Bone marrow (tissue), 2 donors: ENCODE measurements around the gene ANKRD31.
A peak's percentile ranks its signal among the peaks of the same experiment; 100 is the strongest.
"Not testable (repeated sequence)": the region's sequence is repeated elsewhere in the genome, so short reads cannot be mapped to it uniquely, and the experiment has no call there.

Source experiments
- DNase-seq, 2 donors: peaks; one replicate each; lab custom pipeline; 2025; lab: John Stamatoyannopoulos, UW

Gene ANKRD31, protein sequence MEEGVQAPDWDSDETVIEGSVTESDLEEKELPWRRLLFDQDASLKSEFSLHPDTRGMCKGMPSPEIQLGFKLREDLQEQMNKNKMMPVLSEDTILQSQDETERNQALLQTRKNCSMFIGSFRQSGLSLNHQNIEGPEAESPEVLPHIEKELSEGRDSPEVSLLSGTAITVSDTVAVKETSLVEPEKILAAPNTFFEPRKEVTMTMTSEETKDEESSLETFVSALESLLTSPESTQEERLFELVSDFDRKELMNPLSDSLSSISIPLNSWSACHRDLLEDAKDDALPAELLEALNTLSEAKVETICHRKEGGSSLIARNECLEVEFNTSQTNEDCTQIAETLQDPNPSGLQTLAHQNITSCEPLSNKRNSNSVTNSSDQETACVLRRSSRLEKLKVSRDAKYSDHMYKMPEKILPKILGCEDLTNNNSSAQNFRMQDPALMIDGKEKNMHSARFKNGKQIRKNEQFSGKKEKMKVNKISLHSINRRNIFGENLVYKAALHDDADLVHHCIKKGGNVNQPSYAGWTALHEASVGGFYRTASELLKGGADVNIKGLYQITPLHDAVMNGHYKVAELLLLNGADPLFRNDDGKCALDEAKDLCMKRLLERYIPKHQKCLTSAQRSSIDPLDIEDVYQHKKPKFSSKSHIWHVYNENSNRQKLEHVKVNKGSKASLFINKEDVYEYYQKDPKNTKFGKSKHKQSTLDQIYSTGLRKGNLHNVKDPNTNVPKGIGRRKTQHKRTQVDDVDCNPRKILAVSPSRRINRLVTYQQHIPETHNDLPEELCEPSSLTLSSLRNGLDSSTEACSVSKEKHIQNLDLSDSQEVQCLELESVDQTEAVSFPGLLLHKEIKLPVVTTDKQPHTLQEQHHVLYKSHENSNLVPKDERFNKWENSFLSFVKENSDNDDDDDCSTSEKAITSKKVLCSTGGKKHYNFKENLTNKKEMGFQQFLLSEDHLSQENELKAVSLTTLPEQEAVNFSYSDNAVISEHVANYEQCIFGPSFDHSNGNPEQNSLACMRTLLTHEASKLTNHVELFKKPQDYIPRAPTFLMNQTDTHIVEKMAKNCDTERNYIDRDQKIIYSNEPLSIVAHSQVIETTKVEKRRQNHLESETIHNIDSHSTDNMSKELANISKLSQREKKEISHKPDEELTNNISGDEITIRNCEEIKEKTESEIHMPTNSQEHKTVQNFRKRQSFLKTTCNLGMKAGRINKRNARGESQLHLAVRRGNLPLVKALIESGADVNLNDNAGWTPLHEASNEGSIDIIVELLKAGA (N-terminal part only)

DNA sequence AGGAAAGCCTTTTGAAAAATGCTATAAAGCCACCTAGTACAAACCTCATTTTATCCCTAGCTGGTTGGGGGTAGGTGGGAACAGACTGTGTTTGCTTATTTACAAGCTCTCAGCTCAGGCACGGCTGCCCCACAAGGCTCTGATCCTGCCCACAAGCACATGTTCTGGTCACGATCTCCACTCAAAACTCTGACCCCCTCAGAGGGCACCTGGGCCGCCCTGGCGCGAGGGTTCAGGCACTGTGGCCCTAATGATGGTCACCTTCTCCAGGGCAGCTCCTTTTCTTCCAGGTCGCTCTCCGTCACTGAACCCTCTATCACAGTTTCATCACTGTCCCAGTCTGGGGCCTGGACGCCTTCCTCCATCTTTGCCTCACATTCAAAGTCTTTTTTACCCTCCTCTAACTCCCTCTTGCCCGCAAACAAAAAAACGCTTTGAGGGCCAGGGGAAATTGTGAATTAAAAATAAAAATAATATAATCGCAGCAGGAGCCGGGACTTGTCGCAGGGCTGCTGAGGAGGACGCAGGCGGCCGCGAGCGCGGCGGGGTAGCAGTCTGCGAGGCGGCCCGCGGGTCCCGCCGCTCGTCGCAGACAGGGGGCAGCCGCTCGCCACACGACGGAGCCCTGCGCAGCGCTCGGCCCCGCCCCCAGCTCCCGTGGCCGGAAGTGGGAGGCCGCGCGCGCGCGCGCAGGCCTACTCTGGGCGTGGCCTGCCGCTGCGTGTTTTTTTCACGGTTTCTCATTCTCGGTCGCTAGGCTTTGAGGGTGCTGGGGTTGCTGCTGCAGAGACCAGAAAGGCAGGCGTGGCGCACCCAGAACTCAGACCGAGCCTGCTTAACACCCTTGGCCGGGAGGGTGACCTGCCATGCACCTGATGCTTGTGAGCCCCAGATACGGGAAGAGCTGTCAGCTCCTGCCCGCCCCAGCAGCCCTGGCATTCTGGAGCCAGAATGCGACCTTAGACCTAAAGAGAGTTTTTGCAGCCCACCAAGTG lies at the start of gene ANKRD31:
TSS of gene ANKRD31 (minus strand) at position 557 of the 995 bp plus-strand sequence. CDS start at position 365, 192 bp downstream.
- peak; percentile 53 to 59 for DNase-seq

DNA sequence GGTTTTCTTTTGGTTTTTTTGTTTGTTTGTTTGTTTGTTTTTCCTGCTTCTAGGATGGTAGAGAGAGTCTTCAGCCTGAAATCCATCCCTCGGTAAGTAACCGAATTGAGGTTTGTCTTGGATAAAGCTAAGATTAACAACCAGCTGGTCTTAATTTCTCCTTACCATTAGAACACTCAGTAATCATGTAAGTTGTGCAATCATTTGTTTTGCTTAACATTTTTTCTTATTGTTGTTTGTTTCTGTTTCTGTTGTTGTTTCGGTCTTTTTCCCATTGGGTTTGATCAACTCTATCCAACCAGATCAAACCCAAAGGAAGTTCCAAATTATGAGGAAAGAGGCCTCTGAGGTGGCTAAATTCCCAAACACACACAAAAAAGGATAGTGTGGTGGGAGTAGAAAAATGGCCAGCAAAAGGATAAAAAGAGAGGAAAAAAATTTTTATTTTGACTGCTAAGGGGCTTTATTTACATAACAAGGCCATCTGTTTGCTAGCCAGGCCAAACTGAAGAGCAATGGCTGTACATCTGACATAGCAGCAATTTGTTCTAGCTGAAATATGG lies 49.6 kb upstream of the ANKRD31 start:
- no peak for DNase-seq

DNA sequence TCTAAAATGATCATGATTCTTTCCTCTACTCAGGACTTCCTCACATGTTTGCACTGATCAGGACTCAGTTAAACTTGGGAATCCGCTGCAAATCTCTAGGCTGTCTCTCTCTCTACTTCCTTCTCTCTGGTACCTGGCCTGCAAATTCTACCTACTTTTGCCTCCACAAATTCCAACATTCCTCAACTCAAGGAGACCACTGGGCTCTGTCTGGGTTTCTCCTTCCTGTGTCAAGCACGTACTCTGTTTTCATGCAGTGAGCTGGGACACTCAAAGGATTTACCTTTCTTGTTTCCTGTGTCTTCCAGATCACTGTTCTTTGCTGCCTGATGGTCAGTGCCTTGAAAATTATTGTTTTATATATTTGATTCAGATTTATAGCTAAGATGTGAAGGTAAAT lies 45.9 kb upstream of the ANKRD31 start:
- no peak for DNase-seq

DNA sequence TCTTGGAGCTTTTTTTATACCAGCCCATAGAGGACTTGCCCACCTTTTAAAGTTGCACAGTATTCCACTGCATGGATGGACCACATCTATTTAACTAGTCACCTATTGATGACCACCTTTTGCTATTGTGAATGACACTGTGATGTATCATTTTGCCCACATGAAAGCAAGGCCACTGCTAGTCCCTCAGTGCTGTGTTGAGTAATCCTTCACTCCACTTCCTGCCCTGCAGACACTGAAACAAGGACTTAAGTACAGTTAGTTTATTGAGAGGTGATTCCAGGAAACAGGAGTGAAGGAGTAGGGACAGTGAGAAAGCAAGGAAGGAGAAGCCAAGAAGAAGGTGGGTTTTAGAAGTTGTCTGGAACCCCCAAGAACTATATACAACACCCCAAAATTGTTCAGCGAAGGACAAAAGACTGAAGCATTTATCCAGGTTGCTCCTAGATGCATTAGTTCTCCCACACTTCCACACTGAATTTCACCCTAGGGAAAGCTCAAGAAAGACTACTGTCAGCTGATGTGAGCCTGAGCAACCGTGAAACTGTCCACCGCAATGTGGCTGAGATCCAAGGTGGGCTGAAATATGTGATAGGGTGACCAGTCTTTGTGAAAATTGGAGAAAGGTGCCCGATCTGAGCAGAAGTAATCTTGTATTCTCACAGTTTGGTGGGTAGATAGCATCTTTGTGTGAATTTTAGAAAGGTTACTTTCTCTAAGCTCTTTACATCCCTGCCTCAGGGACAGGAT lies 45.2 kb upstream of the ANKRD31 start:
- DNase-seq = no peak

DNA sequence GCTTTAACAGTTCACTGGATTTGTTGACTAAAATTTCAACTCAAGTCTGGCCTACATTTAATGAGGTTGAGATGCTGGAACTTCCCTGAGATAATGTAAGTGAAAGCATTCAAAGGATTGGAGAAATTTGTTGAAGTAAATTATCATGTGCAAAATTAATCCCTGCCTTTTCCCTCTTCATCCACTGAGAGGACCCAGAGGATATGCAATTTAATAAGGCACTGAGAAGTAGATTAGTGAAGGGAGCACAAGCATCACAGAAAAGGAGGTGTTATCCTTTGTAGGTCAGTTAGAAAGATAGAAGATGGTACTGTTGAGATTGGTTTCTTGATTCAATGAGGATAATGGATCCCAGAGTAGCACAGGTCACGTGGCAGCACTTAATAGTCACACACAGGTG lies 42.6 kb upstream of the ANKRD31 start:
- DNase-seq = no peak

DNA sequence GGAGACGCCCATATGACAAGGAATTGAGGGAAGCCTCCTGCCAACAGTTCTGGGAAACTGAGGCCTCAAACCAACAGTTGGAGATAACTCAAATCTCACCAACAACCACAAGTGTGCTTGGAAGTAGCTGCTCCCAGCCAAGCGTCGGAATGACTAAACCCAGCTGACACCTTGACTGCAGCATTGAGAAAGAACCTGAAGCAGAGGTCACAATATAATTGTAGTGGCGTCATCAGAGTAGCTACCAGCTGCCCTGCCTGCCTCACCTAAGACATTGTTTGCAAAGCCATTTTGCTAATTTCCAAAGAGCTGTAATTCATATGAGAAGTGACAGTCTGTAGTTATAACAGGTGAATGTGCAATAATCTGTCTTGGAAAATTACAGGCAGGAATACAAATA lies 40.8 kb upstream of the ANKRD31 start:
- no peak for DNase-seq

DNA sequence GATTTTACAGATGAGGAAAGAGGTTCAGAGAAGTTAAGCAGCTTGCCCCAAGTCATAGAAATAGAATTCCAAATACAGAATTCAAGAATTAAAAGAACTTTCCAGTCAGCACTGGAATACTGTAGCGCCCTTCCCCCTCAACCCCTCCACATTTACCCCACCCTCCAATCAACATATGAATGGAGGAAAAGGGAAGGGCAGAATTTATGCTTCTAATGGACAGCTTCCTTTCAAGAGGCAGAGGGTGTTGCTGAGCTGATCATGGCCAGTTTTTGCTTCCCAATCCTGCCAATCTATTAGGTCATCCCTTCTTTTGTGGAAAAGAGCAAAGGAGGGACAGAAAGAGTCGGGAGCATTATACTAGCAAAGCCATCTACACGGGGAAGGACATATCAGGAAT lies 39.1 kb upstream of the ANKRD31 start:
- DNase-seq = no peak

DNA sequence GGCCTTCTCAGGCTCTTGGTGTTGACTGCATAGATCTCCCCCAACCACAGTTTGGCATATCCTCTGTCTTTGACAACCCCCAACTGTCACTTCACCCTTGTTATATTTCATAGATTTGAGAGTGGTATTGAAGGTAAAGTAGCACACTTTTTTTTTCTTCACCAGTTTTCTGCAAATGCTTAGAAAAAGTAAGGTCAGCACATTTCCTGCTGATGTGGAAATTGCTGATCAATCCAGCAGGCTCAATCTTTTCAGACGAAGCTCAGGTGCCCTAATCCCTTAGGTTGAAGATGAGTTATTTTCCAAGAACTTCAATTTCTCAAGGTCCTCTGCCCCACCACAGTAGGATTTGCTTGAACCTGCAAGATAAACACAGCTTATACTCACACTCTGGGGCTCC lies 38.5 kb upstream of the ANKRD31 start:
- DNase-seq = no peak

DNA sequence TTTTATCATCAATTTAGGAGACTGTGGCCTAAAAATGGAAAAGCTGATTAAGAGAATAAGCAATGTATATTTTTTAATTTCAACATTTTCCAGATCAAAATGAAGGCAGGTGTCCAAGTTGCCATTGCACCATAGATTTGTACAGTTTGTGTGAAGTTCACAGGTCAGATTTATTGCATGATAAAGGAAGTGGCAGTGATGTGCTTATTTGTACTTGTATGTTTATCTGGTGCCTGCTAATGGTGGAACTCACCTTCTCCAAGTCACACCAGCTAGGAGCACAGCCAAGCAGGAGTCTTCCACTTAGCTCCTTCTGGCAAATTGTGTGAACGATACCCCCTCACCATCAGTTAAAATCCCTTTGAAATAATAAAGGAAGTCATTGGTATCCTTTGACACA lies 37.8 kb upstream of the ANKRD31 start:
- no peak for DNase-seq

DNA sequence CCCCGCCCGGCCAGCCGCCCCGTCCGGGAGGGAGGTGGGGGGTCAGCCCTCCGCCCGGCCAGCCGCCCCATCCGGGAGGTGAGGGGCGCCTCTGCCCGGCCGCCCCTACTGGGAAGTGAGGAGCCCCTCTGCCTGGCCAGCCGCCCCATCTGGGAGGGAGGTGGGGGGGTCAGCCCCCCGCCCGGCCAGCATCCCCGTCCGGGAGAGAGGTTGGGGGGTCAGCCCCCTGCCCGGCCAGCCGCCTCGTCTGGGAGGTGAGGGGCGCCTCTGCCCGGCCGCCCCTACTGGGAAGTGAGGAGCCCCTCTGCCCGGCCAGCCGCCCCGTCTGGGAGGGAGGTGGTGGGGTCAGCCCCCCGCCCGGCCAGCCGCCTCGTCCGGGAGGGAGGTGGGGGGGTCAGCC lies 33.9 kb upstream of the ANKRD31 start:
- not testable (repeated sequence) for DNase-seq

DNA sequence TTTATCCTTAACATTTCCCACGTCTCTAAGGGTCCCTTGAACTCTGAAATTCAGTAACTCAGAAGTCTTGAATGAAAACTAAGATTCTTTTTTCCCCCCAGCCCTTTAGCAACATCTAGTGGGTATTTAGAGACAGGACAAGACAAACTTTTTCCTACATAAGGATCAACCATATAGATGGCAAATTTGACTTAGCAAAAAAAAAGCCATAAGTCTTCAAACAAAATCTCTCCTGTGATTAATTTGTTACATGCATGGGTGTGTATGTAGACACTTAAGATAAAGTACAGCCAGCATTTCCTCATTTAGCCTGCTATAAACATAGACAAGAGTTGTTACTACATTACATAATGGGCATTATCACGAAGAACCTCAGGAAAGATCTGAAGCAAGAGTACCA lies 29.1 kb upstream of the ANKRD31 start:
- no peak for DNase-seq

DNA sequence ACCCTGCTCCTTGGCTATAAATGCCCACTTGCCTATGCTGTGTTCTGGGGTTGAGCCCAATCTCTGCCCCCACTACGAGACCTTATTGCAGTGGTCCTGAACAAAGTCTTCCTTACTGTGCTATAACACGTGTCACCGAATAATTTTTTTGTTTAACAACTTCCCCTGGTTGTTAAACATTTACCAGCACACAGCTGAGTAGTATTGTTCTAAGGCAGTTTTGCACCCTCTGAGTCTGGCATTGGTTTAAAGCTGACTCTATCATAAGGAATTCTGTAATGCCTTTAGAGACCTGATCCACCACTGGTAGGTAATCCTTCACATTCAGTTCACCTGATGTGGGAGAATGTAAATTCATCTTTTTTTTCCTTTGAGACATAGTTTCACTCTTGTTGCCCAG lies 25.6 kb upstream of the ANKRD31 start:
- no peak for DNase-seq

DNA sequence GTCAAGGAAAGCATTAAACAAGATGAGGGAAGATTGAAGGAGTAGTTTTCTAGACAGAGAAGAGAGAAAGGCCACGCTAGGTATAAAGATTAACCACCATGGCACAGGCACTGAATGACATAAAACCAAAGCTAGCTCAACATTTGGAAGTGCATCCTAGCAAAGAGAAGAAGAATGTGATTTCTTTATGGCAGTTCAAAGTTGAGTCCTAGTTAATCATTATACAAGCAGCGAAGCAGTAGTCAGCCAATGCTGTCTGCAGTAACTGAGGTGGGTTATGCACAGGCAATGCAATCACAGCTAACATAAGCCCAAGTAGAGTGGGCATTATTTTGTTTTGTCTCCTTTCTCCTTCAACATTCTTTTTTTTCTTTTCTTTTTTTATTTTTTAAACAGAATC lies 24.0 kb upstream of the ANKRD31 start:
- DNase-seq = no peak

DNA sequence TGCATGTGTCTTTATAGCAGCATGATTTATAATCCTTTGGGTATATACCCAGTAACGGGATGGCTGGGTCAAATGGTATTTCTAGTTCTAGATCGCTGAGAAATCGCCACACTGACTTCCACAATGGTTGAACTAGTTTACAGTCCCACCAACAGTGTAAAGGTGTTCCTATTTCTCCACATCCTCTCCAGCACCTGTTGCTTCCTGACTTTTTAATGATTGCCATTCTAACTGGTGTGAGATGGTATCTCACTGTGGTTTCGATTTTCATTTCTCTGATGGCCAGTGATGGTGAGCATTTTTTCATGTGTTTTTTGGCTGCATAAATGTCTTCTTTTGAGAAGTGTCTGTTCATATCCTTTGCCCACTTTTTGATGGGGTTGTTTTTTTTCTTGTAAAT lies 13.8 kb upstream of the ANKRD31 start:
- DNase-seq = not testable (repeated sequence)

DNA sequence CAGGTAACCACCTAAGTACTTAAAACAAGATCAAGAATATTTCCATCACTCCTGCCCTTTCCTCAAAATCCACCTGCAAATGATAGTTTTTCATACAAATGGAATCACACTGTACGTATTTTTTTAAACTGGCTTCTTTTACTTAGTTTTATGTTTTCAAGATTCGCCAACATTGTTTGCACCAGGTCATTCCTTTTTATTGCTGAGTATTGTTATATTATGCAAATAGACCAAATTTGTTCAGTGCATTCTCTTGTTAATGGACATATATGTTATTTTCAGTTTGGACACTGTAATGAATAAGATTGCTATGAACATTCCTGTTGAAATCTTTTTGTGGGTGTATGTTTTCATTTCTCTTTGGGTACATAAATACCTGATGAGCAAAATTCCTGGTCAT lies 8.3 kb upstream of the ANKRD31 start:
- DNase-seq = no peak

DNA sequence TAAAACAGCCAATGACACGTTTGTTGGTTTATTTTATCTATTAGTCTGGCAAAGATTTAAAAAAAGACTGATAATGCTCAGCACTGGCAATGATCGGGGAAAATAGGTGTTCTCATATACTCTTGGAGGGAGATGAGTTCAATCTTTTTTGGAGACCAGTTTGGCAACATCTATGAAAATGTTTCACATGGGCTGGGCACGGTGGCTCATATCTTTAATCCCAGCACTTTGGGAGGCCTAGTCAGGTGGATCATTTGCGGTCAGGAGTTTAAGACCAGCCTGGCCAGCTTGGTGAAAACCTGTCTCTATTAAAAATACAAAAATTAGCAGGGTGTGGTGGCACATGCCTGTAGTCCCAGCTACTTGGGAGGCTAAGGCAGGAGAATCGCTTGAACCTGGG lies 6.8 kb upstream of the ANKRD31 start:
- no peak for DNase-seq

DNA sequence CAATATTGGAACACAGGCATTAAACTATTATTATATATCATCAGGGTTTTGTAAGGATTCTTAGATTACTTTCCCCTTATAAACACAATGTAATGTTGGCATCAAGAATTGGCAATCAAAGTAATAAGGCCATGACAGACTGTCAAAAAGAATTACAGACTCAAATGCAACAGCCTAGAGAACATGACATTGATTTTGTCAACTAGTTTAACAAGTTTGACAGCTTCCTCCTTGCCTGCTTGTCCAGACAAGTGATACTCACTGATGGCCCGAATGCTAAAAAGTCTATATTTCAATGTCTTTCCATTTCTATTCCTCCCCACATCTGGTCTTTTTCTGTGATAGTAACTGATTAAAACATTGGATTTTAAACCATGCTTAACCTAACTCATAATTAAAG lies 6.4 kb upstream of the ANKRD31 start:
- no peak for DNase-seq

DNA sequence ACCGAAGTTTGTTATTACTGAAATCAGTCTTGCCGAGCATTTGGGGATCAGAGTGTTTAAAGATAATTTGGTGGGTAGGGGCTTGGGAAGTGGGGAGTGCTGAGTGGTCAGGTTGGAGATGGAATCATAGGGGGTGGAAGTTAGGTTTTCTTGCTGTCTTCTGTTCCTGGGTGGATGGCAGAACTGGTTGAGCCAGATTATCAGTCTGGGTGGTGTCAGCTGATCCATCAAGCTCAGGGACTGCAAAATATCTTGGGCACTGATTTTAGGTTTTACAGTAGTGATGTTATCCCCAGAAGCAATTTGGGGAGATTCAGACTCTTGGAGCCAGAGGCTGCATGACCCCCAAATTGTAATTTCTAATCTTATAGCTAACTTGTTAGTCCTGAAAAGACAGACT lies 5.4 kb upstream of the ANKRD31 start:
- no peak for DNase-seq

DNA sequence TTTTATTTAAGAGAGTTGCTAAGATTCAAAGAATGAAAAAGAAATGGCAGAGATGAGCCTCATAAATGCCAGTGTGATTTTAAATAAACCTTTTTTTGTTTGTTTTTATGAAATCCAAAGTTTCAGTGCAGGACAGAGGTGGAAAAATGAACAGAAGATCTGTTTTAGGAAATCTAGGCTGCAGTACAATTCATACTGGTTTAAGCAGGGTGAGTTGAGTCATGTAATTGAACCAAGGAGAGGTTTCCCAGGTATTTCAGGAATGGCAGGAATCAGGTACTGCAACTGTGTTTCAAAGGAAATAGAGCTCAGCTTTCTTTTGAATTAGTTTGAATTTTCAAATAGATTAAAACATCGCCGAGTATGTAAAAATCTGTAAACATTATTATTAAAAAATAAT lies 3.0 kb upstream of the ANKRD31 start:
- DNase-seq = no peak

DNA sequence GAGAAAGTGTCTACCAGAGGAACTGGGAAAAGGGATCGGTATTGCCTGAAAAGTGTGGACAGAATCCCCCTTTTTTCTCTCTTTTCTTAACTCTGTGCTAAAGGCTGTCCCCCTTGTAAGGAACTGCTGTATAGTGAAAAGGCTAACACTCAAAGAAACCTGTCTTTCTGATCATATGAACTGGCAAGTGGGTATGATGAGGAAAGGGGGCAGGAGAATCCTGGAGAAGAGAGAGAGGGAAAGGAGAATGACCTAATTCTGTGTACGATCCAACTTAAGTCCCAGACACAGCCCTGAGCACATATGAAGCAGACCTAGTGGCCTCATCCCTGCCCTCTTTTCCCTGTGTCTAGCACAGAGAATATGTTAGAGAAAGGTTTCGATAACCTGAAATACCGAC lies 967 bp downstream of the ANKRD31 start:
- no peak for DNase-seq
